HFF-Myc (cell line): ENCODE results near the gene SLC39A8.

ENCODE experiments used
- DNase-seq: peaks from one replicate; pipeline ENCODE4 v3.0.0-alpha.2; 2011; ENCODE audit warnings: low read depth; ENCODE audit errors: extremely low read depth
- H3K4me3 ChIP-seq: replicated peaks from 2 replicates; pipeline ENCODE4 v1.5.1; 2011; ENCODE audit warnings: low read depth, mild to moderate bottlenecking, control low read depth, low read length
- TF ChIP-seq, protein P1 (sequence below): IDR thresholded peaks from 2 replicates; pipeline ENCODE4 v1.5.1; 2012; ENCODE audit warnings: mild to moderate bottlenecking, low read depth, low read length, control low read depth; ENCODE audit errors: missing control alignments

Gene SLC39A8

DNA sequence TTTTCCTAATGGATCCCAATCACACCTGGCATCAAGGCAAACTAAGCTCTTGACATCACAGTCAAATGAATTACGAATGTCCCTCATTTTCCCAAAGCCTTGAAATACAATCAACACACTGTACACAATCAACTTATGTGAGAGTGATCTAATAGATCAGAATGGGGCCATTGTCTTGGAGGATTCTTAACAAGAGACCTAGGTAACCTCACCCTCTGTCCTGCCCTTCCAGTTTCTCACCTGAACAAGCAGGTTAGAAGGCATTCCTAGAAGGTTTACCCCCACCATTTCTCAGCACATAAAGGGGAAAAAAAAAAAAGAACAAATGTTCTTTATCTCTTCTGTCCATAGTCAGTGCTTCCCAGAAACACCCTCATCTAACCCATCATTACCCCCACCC is 6.3 kb downstream of the SLC39A8 start:
- H3K4me3 ChIP-seq = no peak overlapping the region
- no peak for DNase-seq
- TF ChIP-seq, protein P1, sequence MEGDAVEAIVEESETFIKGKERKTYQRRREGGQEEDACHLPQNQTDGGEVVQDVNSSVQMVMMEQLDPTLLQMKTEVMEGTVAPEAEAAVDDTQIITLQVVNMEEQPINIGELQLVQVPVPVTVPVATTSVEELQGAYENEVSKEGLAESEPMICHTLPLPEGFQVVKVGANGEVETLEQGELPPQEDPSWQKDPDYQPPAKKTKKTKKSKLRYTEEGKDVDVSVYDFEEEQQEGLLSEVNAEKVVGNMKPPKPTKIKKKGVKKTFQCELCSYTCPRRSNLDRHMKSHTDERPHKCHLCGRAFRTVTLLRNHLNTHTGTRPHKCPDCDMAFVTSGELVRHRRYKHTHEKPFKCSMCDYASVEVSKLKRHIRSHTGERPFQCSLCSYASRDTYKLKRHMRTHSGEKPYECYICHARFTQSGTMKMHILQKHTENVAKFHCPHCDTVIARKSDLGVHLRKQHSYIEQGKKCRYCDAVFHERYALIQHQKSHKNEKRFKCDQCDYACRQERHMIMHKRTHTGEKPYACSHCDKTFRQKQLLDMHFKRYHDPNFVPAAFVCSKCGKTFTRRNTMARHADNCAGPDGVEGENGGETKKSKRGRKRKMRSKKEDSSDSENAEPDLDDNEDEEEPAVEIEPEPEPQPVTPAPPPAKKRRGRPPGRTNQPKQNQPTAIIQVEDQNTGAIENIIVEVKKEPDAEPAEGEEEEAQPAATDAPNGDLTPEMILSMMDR = no peak

DNA sequence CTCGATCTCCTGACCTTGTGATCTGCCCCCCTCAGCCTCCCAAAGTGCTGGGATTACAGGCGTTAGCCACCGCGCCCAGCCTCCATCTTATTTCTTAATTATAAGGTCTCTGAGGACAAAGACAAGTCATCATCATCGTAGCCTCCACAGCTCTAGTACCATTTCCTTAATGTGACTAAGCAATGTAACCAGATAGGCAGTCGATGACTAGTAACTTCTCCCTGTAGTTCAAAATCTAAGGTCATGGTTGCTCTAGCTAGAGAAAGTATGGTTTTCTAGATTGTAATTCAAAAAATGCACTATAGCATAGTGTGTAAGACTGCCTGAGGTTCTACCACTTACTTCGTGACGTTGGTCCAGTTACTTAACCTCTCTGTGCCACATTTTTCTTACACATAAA is 6.9 kb downstream of the SLC39A8 start:
- no peak for DNase-seq
- no peak overlapping the region for H3K4me3 ChIP-seq
- TF ChIP-seq, protein P1 = no peak

DNA sequence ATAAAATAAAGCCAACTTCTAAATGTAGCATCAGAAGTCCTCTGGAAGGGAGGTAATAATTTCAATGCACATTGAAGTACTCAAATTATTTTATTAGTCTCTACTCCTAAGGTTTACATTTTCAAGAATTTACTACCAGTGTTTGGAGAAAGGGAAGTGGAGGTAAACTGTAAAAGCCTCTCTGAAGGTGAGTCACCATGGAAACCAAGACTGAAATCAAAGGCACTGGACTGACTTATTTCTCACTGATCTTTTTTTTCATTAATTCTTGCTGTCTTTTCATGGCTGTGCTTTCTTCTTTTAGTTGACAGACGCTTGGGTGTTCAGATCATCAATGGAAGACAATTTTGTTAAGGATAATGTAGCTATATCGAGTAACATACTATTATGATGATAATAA is 9.7 kb downstream of the SLC39A8 start:
- DNase-seq = no peak
- TF ChIP-seq, protein P1 = no peak
- no peak overlapping the region for H3K4me3 ChIP-seq

DNA sequence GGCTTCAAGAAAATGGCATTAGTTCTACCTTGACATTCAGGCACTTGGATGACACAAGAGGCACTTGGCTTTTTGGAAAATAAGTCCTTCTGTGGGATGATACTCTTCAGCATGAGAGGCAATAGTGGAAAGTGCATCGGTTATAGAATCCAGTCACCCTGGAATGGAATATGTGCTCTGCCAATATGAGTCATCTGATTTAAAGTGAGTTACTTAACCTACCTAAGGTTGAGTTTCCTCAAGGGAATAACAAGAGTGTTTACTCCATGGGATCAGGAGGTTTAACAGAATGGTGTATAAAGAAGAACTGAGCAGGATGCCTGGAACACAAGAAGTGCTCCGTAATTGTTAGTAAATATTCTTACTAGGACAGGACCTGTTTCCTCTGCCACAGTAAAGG is 10.7 kb downstream of the SLC39A8 start:
- DNase-seq = no peak
- TF ChIP-seq, protein P1 = no peak
- no peak overlapping the region for H3K4me3 ChIP-seq

DNA sequence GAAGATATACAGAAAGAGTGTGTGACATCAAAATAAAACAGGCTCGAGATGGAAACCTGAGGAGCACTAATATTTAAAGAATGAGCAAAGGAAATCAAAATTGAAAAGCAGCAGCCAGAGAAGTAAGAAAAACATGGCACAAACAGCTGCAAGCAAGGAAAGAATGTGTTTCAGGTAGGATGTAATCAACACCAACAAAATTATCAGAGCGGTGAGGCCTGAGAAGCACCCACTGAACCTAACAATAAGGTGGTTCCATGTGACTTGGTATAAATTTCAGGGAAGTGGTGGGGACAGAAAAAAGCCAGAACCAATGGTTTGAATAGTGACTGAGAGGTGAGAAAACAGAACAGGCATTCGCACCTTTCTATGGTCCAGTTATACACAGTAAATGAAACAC is 11.5 kb downstream of the SLC39A8 start:
- DNase-seq = no peak
- no peak overlapping the region for H3K4me3 ChIP-seq
- TF ChIP-seq, protein P1 = no peak

DNA sequence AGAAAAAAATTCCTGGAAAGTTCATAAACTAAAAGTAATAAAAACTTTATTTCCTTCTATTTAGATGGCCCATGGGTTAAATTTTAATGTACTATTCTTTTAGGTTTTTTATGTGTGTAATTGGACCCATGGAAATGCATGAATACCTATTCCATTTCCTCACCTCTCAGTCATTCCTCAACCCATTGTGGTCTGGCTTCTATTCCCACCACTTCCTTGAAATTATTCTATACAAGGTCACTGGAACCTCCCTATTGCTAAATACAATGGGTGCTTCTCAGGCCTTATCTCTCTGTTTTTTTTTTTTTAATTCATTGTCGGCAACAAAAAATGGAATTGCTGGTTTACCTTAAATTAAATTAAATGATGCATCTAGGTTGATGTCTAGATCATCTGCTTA is 17.2 kb downstream of the SLC39A8 start:
- DNase-seq = no peak
- TF ChIP-seq, protein P1 = no peak
- H3K4me3 ChIP-seq = no peak overlapping the region

DNA sequence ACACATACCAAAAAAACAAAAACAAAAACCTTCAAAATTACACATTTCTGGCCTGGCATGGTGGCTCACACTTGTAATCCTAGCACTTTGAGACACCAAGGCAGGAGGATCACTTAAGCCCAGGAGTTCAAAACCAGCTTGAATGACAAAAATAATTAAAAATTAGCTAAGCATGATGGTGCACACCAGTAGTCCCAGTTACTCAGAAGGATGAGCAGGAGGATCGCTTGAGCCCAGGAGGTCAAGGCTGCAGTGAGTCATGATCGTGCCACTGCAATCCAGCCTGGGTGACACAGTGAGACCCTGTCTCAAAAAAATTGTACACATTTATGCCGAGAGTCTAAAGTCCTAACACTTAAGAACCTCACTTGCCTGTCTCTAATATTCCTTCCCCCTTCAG is 18.3 kb downstream of the SLC39A8 start:
- TF ChIP-seq, protein P1 = no peak
- no peak for DNase-seq
- H3K4me3 ChIP-seq = no peak overlapping the region
